ENCODE results near the gene PHLDA2. TPM values are rescaled to one million over a fixed set of nuclear protein-coding genes. Genes with fewer than 3 reads are reported as not detected.

Gene PHLDA2
- total and polyA plus RNA-seq, 9 of the 15 experiments (the other 6 are each of a cell fraction or from before 2014, with no cell fraction given): 0.43 to 42.4 (median 4.7) TPM

DNA sequence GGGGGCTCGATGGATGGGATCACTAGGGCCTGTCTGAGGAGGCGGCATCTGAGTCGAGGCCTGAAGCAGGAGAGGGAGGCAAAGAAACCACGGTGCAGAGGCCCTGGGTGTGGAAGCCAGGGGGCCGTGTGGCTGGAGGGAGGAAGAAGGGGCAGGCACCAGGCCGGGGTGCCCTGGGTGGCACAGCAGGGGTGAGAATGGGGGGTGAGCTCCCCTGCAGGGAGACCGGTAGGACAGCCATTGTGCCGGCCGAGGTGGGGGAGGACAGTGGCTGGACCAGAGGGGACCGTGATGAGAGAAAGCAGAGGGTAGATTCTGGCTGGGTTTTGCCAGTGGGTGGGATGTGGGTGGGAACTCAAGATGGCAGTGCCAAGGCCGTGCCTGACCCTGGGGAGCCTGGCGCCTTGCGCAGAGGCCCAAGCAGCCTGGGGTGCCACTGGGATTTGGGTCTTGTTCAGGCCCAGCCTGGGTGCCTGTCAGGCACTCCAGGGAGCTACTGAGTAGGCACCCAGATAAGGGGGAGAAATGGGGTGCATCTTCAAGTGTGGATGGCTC is 18.7 kb downstream of the PHLDA2 start (continued):
- TF ChIP-seq, protein P1, sequence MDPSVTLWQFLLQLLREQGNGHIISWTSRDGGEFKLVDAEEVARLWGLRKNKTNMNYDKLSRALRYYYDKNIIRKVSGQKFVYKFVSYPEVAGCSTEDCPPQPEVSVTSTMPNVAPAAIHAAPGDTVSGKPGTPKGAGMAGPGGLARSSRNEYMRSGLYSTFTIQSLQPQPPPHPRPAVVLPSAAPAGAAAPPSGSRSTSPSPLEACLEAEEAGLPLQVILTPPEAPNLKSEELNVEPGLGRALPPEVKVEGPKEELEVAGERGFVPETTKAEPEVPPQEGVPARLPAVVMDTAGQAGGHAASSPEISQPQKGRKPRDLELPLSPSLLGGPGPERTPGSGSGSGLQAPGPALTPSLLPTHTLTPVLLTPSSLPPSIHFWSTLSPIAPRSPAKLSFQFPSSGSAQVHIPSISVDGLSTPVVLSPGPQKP (CRISPR knock-in tag; IDR thresholded peaks at IDR 0.05): no peak
- TF ChIP-seq CREM (IDR thresholded peaks at IDR 0.05; ENCODE audit: low read depth) (no peak), SPI1 (IDR thresholded peaks at IDR 0.05; ENCODE audit: borderline replicate concordance, low read depth, low read length) (no peak), KAT8 (IDR thresholded peaks at IDR 0.05; ENCODE audit: low read depth) (no peak), BDP1 (IDR thresholded peaks at IDR 0.05; ENCODE audit: insufficient read depth, insufficient read length) (no peak), ZNF717 (CRISPR knock-in tag; IDR thresholded peaks at IDR 0.05) (no peak), DIDO1 (tag; IDR thresholded peaks at IDR 0.05; ENCODE audit: low read depth) (no peak)
- TF ChIP-seq, protein P2, sequence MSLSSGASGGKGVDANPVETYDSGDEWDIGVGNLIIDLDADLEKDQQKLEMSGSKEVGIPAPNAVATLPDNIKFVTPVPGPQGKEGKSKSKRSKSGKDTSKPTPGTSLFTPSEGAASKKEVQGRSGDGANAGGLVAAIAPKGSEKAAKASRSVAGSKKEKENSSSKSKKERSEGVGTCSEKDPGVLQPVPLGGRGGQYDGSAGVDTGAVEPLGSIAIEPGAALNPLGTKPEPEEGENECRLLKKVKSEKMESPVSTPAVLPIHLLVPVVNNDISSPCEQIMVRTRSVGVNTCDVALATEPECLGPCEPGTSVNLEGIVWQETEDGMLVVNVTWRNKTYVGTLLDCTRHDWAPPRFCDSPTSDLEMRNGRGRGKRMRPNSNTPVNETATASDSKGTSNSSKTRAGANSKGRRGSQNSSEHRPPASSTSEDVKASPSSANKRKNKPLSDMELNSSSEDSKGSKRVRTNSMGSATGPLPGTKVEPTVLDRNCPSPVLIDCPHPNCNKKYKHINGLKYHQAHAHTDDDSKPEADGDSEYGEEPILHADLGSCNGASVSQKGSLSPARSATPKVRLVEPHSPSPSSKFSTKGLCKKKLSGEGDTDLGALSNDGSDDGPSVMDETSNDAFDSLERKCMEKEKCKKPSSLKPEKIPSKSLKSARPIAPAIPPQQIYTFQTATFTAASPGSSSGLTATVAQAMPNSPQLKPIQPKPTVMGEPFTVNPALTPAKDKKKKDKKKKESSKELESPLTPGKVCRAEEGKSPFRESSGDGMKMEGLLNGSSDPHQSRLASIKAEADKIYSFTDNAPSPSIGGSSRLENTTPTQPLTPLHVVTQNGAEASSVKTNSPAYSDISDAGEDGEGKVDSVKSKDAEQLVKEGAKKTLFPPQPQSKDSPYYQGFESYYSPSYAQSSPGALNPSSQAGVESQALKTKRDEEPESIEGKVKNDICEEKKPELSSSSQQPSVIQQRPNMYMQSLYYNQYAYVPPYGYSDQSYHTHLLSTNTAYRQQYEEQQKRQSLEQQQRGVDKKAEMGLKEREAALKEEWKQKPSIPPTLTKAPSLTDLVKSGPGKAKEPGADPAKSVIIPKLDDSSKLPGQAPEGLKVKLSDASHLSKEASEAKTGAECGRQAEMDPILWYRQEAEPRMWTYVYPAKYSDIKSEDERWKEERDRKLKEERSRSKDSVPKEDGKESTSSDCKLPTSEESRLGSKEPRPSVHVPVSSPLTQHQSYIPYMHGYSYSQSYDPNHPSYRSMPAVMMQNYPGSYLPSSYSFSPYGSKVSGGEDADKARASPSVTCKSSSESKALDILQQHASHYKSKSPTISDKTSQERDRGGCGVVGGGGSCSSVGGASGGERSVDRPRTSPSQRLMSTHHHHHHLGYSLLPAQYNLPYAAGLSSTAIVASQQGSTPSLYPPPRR (CRISPR knock-in tag; IDR thresholded peaks at IDR 0.05; ENCODE audit: borderline replicate concordance): no peak
- TF ChIP-seq, protein P3, sequence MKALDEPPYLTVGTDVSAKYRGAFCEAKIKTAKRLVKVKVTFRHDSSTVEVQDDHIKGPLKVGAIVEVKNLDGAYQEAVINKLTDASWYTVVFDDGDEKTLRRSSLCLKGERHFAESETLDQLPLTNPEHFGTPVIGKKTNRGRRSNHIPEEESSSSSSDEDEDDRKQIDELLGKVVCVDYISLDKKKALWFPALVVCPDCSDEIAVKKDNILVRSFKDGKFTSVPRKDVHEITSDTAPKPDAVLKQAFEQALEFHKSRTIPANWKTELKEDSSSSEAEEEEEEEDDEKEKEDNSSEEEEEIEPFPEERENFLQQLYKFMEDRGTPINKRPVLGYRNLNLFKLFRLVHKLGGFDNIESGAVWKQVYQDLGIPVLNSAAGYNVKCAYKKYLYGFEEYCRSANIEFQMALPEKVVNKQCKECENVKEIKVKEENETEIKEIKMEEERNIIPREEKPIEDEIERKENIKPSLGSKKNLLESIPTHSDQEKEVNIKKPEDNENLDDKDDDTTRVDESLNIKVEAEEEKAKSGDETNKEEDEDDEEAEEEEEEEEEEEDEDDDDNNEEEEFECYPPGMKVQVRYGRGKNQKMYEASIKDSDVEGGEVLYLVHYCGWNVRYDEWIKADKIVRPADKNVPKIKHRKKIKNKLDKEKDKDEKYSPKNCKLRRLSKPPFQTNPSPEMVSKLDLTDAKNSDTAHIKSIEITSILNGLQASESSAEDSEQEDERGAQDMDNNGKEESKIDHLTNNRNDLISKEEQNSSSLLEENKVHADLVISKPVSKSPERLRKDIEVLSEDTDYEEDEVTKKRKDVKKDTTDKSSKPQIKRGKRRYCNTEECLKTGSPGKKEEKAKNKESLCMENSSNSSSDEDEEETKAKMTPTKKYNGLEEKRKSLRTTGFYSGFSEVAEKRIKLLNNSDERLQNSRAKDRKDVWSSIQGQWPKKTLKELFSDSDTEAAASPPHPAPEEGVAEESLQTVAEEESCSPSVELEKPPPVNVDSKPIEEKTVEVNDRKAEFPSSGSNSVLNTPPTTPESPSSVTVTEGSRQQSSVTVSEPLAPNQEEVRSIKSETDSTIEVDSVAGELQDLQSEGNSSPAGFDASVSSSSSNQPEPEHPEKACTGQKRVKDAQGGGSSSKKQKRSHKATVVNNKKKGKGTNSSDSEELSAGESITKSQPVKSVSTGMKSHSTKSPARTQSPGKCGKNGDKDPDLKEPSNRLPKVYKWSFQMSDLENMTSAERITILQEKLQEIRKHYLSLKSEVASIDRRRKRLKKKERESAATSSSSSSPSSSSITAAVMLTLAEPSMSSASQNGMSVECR (CRISPR knock-in tag; IDR thresholded peaks at IDR 0.05): no peak
- TF ChIP-seq, protein P4, sequence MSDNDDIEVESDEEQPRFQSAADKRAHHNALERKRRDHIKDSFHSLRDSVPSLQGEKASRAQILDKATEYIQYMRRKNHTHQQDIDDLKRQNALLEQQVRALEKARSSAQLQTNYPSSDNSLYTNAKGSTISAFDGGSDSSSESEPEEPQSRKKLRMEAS (CRISPR knock-in tag; IDR thresholded peaks at IDR 0.05): no peak
- TF ChIP-seq, protein P5, sequence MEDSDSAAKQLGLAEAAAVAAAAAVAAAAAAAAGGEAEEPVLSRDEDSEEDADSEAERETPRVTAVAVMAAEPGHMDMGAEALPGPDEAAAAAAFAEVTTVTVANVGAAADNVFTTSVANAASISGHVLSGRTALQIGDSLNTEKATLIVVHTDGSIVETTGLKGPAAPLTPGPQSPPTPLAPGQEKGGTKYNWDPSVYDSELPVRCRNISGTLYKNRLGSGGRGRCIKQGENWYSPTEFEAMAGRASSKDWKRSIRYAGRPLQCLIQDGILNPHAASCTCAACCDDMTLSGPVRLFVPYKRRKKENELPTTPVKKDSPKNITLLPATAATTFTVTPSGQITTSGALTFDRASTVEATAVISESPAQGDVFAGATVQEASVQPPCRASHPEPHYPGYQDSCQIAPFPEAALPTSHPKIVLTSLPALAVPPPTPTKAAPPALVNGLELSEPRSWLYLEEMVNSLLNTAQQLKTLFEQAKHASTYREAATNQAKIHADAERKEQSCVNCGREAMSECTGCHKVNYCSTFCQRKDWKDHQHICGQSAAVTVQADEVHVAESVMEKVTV (CRISPR knock-in tag; IDR thresholded peaks at IDR 0.05): no peak

Measured in K562 (cell line).